Thoracic aorta endothelial cell (primary cell): Measurements from ENCODE around the gene CNRIP1. TPM values are rescaled to one million over a fixed set of nuclear protein-coding genes. Genes with fewer than 3 reads are reported as not detected.

Experiments
- total RNA-seq: library from RNA; depleted of rRNA; stranded (reverse); fragments of >200 nt; gene quantifications from 2 replicates; pipeline ENCODE4 v1.2.3, GENCODE V29; 2012

CNRIP1 gene
- 67.6 and 77.0 TPM in 2 replicates for total RNA-seq

GRCh38 chr2:68319398-68320117 is at the start of gene CNRIP1:
TSS of gene CNRIP1 (minus strand) at chr2:68319949. CDS start at chr2:68319400, 549 bp downstream.

GRCh38 chr2:68365087-68365486 is 45.3 kb upstream of the CNRIP1 start, which contains the start of gene PLEK:
TSS of gene PLEK (plus strand) at chr2:68365282. CDS start at chr2:68365352, 70 bp downstream.

GRCh38 chr2:68252400-68253218 is 67.1 kb downstream of the CNRIP1 start, which contains the start of gene PPP3R1:
TSS of gene PPP3R1 (minus strand) at chr2:68252532. CDS start at chr2:68252127, 405 bp downstream.

Other genes starting within 250 kb of the CNRIP1 start
- gene PNO1, start 162.1 kb downstream of the CNRIP1 start, total RNA-seq: 23.8 and 24.6 TPM in 2 replicates
- 59.2 and 70.7 TPM in 2 replicates for gene PPP3R1, start 67.4 kb downstream of the CNRIP1 start, total RNA-seq
- 0.13 and 0.22 TPM in 2 replicates for gene PLEK, start 45.3 kb upstream of the CNRIP1 start, total RNA-seq
- 0.72 and 0.80 TPM in 2 replicates for gene FBXO48, start 147.3 kb upstream of the CNRIP1 start, total RNA-seq
- gene APLF, start 147.6 kb upstream of the CNRIP1 start, total RNA-seq: 3.6 and 4.5 TPM in 2 replicates